Activated naive CD4-positive, alpha-beta T cell treated with anti-CD3 and anti-CD28 coated beads for 36 hours (primary cell): ENCODE data around the gene NTMT1. TPM values are rescaled to one million over a fixed set of nuclear protein-coding genes. Genes with fewer than 3 reads are reported as not detected.

Experiments
- CTCF ChIA-PET: fragments of 350-600 bp; sonication (Branson Sonifier 250); formaldehyde crosslinking; loops from one replicate; lab custom pipeline; 2021; ENCODE audit warnings: antibody characterized with exemption; lab: Charles Lee
- DNase-seq: peaks from one replicate; pipeline ENCODE4 v3.0.0-alpha.2; 2020
- H3K27ac Mint-ChIP-seq: one replicate; pipeline ENCODE4 v1.8.0; 2021; ENCODE audit warnings: mild to moderate bottlenecking, mixed read lengths
- H3K27me3 Mint-ChIP-seq: one replicate; pipeline ENCODE4 v1.8.0; 2021; ENCODE audit warnings: low read depth, mixed read lengths
- H3K36me3 Mint-ChIP-seq: one replicate; pipeline ENCODE4 v1.8.0; 2021; ENCODE audit warnings: low read depth, mixed read lengths
- H3K4me1 Mint-ChIP-seq: one replicate; pipeline ENCODE4 v1.8.0; 2021; ENCODE audit warnings: low read depth, mixed read lengths
- H3K4me3 Mint-ChIP-seq: one replicate; pipeline ENCODE4 v1.8.0; 2021; ENCODE audit warnings: mild to moderate bottlenecking, moderate library complexity, mixed read lengths
- H3K9me3 Mint-ChIP-seq: one replicate; pipeline ENCODE4 v1.8.0; 2021; ENCODE audit warnings: mixed read lengths
- intact Hi-C: fragments of 100-400 bp; cut with micrococcal nuclease; formaldehyde crosslinking; loops from one replicate; pipeline ENCODE4 v1.15.1; 2023
- total RNA-seq, 2 experiments: library from RNA; stranded (reverse); gene quantifications; one replicate each; pipeline ENCODE4 v1.2.3, GENCODE V29; 2021

The NTMT1 gene
- total RNA-seq: 10 to 100 TPM; 58.6 to 59.3 TPM

- Mint-ChIP-seq H3K4me1 (peaks cover 59% of the 10 kb centered on the region), H3K27ac (peak within 1 kb of the TSS; percentile 93)
- intact Hi-C loops: loop anchor here (1.0 kb wide), 2 partner anchors 16 to 261 kb away; partner anchors contain the start of gene ASB6
These were observed at the start of gene NTMT1 for GRCh38 chr9:129626079-129626624. Gene NTMT1 (plus strand): TSS chr9:129626163. CDS start chr9:129632704, 6,541 bp downstream.

GRCh38 chr9:129576546-129577543 lies 49.1 kb upstream of the NTMT1 start:
- Mint-ChIP-seq H3K4me1 (peaks cover 17% of the 10 kb centered on the region), H3K27ac (no peak overlapping the region), H3K9me3 (peaks cover 2% of the 10 kb centered on the region), H3K4me3 (no peak overlapping the region), H3K36me3 (no peaks in the 10 kb centered on the region), H3K27me3 (no peaks in the 10 kb centered on the region)
- no peak for DNase-seq
- intact Hi-C loops: no loop called here
- CTCF ChIA-PET: no interaction called here

More at GRCh38 chr9:129626079-129626624, at the start of gene NTMT1:
- no peaks in the 10 kb centered on the region for H3K9me3 Mint-ChIP-seq
- CTCF ChIA-PET: interaction anchor here (0.6 to 4.5 kb wide), 10 partner anchors 9 to 505 kb away, joined by 3 to 32 read pairs (median 4); partner anchors contain the start of gene IER5L
- peaks cover 10% of the 10 kb centered on the region for H3K36me3 Mint-ChIP-seq
- peak; percentile 92 for DNase-seq
- peak within 1 kb of the TSS; percentile 77 for H3K4me3 Mint-ChIP-seq
- H3K27me3 Mint-ChIP-seq: peaks cover 14% of the 10 kb centered on the region

GRCh38 chr9:129579294-129579693 lies 46.7 kb upstream of the NTMT1 start:
- CTCF ChIA-PET: interaction anchor here (1.1 kb wide), 1 partner anchor 120 kb away, joined by 3 read pairs; no protein-coding TSS in a partner anchor
- H3K9me3 Mint-ChIP-seq: no peaks in the 10 kb centered on the region
- DNase-seq: no peak
- no peak overlapping the region for H3K4me3 Mint-ChIP-seq
- no peaks in the 10 kb centered on the region for H3K27me3 Mint-ChIP-seq
- H3K36me3 Mint-ChIP-seq: no peaks in the 10 kb centered on the region
- no peak overlapping the region for H3K27ac Mint-ChIP-seq
- H3K4me1 Mint-ChIP-seq: peaks cover 30% of the 10 kb centered on the region
- intact Hi-C loops: no loop called here

GRCh38 chr9:129580211-129580915 lies 45.6 kb upstream of the NTMT1 start:
- intact Hi-C loops: no loop called here
- Mint-ChIP-seq H3K27me3 (no peaks in the 10 kb centered on the region), H3K4me3 (no peak overlapping the region), H3K36me3 (no peaks in the 10 kb centered on the region), H3K4me1 (peaks cover 33% of the 10 kb centered on the region), H3K27ac (no peak overlapping the region), H3K9me3 (no peaks in the 10 kb centered on the region)
- peak; percentile 66 for DNase-seq
- CTCF ChIA-PET: interaction anchor here (1.1 to 1.3 kb wide), 2 partner anchors 121 to 437 kb away, joined by 3 to 4 read pairs; no protein-coding TSS in a partner anchor

- Mint-ChIP-seq H3K36me3 (no peaks in the 10 kb centered on the region), H3K4me1 (peaks cover 41% of the 10 kb centered on the region), H3K27ac (no peak overlapping the region), H3K9me3 (no peaks in the 10 kb centered on the region), H3K4me3 (no peak overlapping the region), H3K27me3 (no peaks in the 10 kb centered on the region)
- intact Hi-C loops: no loop called here
- no peak for DNase-seq
- CTCF ChIA-PET: interaction anchor here (0.9 to 1.3 kb wide), 2 partner anchors 261 to 439 kb away, joined by 3 to 4 read pairs; no protein-coding TSS in a partner anchor
These were observed 44.3 kb upstream of the NTMT1 start for GRCh38 chr9:129581505-129582189.

GRCh38 chr9:129582855-129583254 lies 43.1 kb upstream of the NTMT1 start:
- Mint-ChIP-seq H3K4me3 (no peak overlapping the region), H3K4me1 (peaks cover 45% of the 10 kb centered on the region), H3K36me3 (no peaks in the 10 kb centered on the region), H3K27me3 (no peaks in the 10 kb centered on the region), H3K27ac (no peak overlapping the region), H3K9me3 (no peaks in the 10 kb centered on the region)
- CTCF ChIA-PET: interaction anchor here (0.9 to 1.5 kb wide), 2 partner anchors 132 to 262 kb away, joined by 3 read pairs; no protein-coding TSS in a partner anchor
- intact Hi-C loops: no loop called here
- no peak for DNase-seq

- Mint-ChIP-seq H3K36me3 (no peaks in the 10 kb centered on the region), H3K9me3 (no peaks in the 10 kb centered on the region), H3K27me3 (no peaks in the 10 kb centered on the region), H3K27ac (no peak overlapping the region), H3K4me3 (no peak overlapping the region), H3K4me1 (peaks cover 45% of the 10 kb centered on the region)
- intact Hi-C loops: no loop called here
- DNase-seq: no peak
- CTCF ChIA-PET: interaction anchor here (0.6 to 1.5 kb wide), 4 partner anchors 21 to 441 kb away, joined by 3 to 10 read pairs (median 3); no protein-coding TSS in a partner anchor
These were observed 42.5 kb upstream of the NTMT1 start for GRCh38 chr9:129583308-129584038.

GRCh38 chr9:129584136-129584535 lies 41.8 kb upstream of the NTMT1 start:
- H3K4me1 Mint-ChIP-seq: peaks cover 44% of the 10 kb centered on the region
- H3K27ac Mint-ChIP-seq: no peak overlapping the region
- H3K27me3 Mint-ChIP-seq: no peaks in the 10 kb centered on the region
- peak; percentile 75 for DNase-seq
- no peaks in the 10 kb centered on the region for H3K9me3 Mint-ChIP-seq
- no peak overlapping the region for H3K4me3 Mint-ChIP-seq
- CTCF ChIA-PET: interaction anchor here (0.6 to 1.5 kb wide), 5 partner anchors 20 to 442 kb away, joined by 3 to 10 read pairs (median 3); no protein-coding TSS in a partner anchor
- H3K36me3 Mint-ChIP-seq: no peaks in the 10 kb centered on the region
- intact Hi-C loops: no loop called here

GRCh38 chr9:129585352-129585751 lies 40.6 kb upstream of the NTMT1 start:
- peaks cover 32% of the 10 kb centered on the region for H3K4me1 Mint-ChIP-seq
- no peak overlapping the region for H3K4me3 Mint-ChIP-seq
- intact Hi-C loops: no loop called here
- no peaks in the 10 kb centered on the region for H3K9me3 Mint-ChIP-seq
- H3K36me3 Mint-ChIP-seq: no peaks in the 10 kb centered on the region
- no peak for DNase-seq
- no peak overlapping the region for H3K27ac Mint-ChIP-seq
- CTCF ChIA-PET: interaction anchor here (0.6 to 1.4 kb wide), 2 partner anchors 19 to 166 kb away, joined by 3 read pairs; no protein-coding TSS in a partner anchor
- H3K27me3 Mint-ChIP-seq: no peaks in the 10 kb centered on the region

- no peak overlapping the region for H3K4me3 Mint-ChIP-seq
- CTCF ChIA-PET: no interaction called here
- DNase-seq: no peak
- no peaks in the 10 kb centered on the region for H3K9me3 Mint-ChIP-seq
- H3K27ac Mint-ChIP-seq: peak overlapping the region; percentile 2
- H3K36me3 Mint-ChIP-seq: no peaks in the 10 kb centered on the region
- intact Hi-C loops: no loop called here
- peaks cover 28% of the 10 kb centered on the region for H3K4me1 Mint-ChIP-seq
- H3K27me3 Mint-ChIP-seq: no peaks in the 10 kb centered on the region
These were observed 39.7 kb upstream of the NTMT1 start for GRCh38 chr9:129586245-129586644.

- Mint-ChIP-seq H3K36me3 (no peaks in the 10 kb centered on the region), H3K27ac (no peak overlapping the region), H3K9me3 (no peaks in the 10 kb centered on the region), H3K27me3 (no peaks in the 10 kb centered on the region), H3K4me3 (no peak overlapping the region), H3K4me1 (peaks cover 28% of the 10 kb centered on the region)
- intact Hi-C loops: no loop called here
- no peak for DNase-seq
- CTCF ChIA-PET: interaction anchor here (0.9 kb wide), 1 partner anchor 184 kb away, joined by 3 read pairs; no protein-coding TSS in a partner anchor
These were observed 39.3 kb upstream of the NTMT1 start for GRCh38 chr9:129586685-129587084.
